GM03348 (cell line): Measurements from ENCODE around the gene TOR2A.

Source experiments
- DNase-seq: peaks from one replicate; pipeline ENCODE4 v3.0.0; 2012; ENCODE audit warnings: low spot score

Gene TOR2A

GRCh38 chr9:127742435-127743088, 7.5 kb upstream of the TOR2A start:
- DNase-seq: peak; percentile 88

GRCh38 chr9:127741831-127742434, 6.8 kb upstream of the TOR2A start:
- peak; percentile 54 for DNase-seq

GRCh38 chr9:127739614-127740330, 4.7 kb upstream of the TOR2A start:
- DNase-seq: no peak

GRCh38 chr9:127738666-127739065, 3.6 kb upstream of the TOR2A start:
- DNase-seq: no peak

GRCh38 chr9:127735530-127736185, 564 bp upstream of the TOR2A start:
- no peak for DNase-seq

- no peak for DNase-seq
Measured at GRCh38 chr9:127734247-127734746, 797 bp downstream of the TOR2A start.

- DNase-seq: no peak
Measured at GRCh38 chr9:127733614-127734013, 1.5 kb downstream of the TOR2A start.

- no peak for DNase-seq
Measured at GRCh38 chr9:127732444-127732843, 2.6 kb downstream of the TOR2A start.

- DNase-seq: no peak
Measured at GRCh38 chr9:127731938-127732337, 3.2 kb downstream of the TOR2A start.

GRCh38 chr9:127730799-127731410, 4.2 kb downstream of the TOR2A start:
- no peak for DNase-seq

- DNase-seq: no peak
Measured at GRCh38 chr9:127730262-127730661, 4.8 kb downstream of the TOR2A start.

- DNase-seq: no peak
Measured at GRCh38 chr9:127729522-127730256, 5.4 kb downstream of the TOR2A start.

- no peak for DNase-seq
Measured at GRCh38 chr9:127728808-127729207, 6.3 kb downstream of the TOR2A start.

GRCh38 chr9:127726871-127727270, 8.2 kb downstream of the TOR2A start:
- DNase-seq: no peak

- no peak for DNase-seq
Measured at GRCh38 chr9:127724012-127724411, 11.1 kb downstream of the TOR2A start.

- peak; percentile 87 for DNase-seq
Measured at GRCh38 chr9:127723444-127723843, 11.7 kb downstream of the TOR2A start.

- no peak for DNase-seq
Measured at GRCh38 chr9:127723013-127723412, 12.1 kb downstream of the TOR2A start.

- no peak for DNase-seq
Measured at GRCh38 chr9:127722055-127722745, 12.9 kb downstream of the TOR2A start.

GRCh38 chr9:127721391-127721821, 13.7 kb downstream of the TOR2A start:
- DNase-seq: no peak

- DNase-seq: no peak
Measured at GRCh38 chr9:127720865-127721227, 14.2 kb downstream of the TOR2A start.
